ENCODE data around the gene MORN3. TPM values are rescaled to one million over a fixed set of nuclear protein-coding genes. Genes with fewer than 3 reads are reported as not detected.
"Not testable (repeated sequence)": the region's sequence is repeated elsewhere in the genome, so short reads cannot be mapped to it uniquely, and the experiment has no call there.

The MORN3 gene, protein sequence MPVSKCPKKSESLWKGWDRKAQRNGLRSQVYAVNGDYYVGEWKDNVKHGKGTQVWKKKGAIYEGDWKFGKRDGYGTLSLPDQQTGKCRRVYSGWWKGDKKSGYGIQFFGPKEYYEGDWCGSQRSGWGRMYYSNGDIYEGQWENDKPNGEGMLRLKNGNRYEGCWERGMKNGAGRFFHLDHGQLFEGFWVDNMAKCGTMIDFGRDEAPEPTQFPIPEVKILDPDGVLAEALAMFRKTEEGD
- 0.23 TPM in 1 of 2 replicates, not detected in the other for total RNA-seq (2014; rRNA removed; shearing (Covaris generic))

- DNase-seq (ENCODE audit: low spot score), result no peak
These were observed at the start of gene MORN3 for GRCh38 chr12:121669521-121669900. Gene MORN3 (minus strand): TSS chr12:121669654. CDS start chr12:121669483, 171 bp downstream.

GRCh38 chr12:121718653-121719239 is 49.3 kb upstream of the MORN3 start:
- DNase-seq (ENCODE audit: low spot score), result no peak

DNA sequence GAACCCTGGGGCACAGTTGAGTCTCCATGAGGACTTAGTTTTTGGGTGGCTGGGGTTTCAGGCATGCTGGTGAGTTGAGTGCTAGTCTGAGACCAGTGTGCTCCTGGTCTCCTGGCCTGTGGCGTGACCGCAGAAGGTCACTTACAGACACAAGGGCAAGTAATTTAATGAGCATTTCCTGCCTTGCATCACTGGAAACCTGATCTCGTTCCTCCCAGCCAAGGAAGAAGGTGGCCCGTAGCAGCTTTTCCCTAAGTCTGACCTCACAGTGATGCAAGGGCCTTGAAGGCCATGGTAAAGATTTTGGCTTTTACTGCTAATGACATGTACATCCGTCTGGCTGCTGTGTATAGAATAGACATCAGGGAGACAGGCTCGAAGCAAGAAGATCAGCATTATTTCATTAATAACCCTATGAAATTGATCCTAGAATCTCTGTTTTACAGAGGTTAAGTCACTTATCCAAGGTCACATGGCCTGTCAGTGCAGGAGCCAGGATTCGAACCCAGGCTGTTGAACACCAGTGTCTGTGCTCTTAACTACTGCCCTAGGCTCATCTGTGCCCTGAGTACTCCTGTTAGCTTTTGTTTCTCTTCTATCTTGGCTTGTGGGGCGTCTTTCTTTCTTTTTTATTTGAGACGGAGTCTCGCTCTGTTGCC is 47.7 kb upstream of the MORN3 start:
- DNase-seq (ENCODE audit: low spot score), result peak; percentile 91

DNA sequence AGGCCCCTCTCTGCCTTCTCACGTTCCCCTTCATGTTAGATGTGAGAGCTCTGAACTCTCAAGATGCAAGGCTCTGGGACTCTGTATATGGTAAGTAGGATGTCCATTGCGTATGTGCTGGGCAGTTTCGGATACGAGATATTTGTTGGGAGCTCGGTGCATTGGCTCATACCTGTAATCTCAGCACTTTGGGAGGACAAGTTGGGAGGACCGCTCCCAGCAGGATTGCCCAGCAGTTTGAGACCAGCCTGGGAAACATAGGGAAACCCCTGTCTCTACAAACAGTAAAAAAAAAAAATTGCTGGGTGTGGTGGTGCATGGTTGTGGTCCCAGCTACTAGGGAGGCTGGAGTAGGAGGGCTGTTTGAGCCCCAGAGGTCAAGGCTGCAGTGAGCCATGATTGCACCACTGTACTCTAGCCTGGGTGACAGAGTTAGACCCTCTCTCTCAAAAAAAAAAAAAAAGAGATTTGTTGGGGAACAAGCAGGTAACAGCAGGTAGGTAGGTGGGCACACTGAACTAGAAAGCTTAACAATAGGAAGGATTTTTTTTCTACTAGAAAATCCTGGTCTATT is 46.5 kb upstream of the MORN3 start:
- DNase-seq (ENCODE audit: low spot score), result no peak

DNA sequence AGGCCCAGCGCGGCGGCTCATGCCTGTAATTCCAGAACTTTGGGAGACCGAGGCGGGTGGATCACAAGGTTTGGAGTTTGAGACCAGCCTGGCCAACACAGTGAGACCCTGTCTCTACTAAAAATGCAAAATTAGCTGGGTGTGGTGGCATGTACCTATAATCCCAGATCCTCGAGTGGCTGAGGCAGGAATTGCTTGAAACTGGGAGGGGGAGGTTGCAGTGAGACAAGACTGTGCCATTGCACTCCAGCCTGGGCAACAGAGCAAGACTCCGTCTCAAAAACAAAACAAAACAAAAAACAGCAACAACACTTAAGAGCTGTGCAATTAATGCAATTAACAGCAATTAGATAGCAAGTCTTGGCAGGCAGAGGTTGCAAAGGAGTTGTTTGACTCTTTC is 45.6 kb upstream of the MORN3 start:
- not testable (repeated sequence) for DNase-seq (ENCODE audit: low spot score)

DNA sequence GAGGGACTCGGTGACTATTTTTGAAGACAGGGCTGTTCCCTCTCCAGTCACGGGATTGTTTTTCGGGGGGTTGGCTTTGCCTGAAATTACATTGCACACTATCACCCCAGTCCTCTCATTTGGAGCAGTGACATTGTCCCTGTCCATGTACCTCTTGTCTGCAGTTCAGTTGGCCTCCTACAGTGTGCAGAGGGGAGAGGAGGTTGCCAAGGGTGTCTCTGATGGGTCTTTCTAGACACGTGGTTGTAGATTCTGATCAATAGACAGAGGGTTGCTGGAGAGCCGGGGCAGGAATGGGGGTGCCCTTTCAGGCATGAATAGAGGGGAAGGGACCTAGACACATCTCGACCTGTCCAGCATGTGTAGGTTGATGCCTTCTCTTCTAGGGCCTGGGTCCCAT is 44.3 kb upstream of the MORN3 start:
- no peak for DNase-seq (ENCODE audit: low spot score)

DNA sequence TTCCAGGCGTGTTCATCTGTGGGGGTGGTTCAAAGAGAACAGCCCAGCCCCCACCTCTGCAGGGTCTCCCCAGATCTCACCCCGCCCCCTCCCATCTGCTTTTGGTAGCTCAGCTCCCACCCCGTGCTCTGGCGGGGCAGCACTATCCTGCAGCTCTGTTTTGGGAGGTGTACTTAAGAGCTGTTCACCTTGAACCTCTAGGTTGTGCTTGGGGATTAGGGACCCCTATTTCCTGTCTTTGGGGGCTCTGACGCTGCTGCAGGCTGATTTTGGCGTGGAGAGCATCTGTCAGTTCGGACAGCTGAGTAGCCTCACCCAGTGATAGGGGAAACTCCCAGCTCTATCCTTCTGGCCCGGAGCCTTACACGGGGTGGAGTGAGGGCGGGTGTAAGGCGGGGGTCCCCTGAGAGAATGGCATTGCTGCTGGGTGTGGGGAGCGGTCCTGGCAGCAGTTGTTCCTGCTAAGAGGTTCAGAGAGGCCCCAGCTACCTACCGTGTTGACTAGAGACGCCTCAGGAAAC is 43.9 kb upstream of the MORN3 start:
- no peak for DNase-seq (ENCODE audit: low spot score)

GRCh38 chr12:121712461-121713256 is 43.2 kb upstream of the MORN3 start, which contains the start of gene TMEM120B:
Gene TMEM120B (plus strand): TSS chr12:121712752. CDS start chr12:121712896, 144 bp downstream.
- peak; percentile 21 for DNase-seq (ENCODE audit: low spot score)

DNA sequence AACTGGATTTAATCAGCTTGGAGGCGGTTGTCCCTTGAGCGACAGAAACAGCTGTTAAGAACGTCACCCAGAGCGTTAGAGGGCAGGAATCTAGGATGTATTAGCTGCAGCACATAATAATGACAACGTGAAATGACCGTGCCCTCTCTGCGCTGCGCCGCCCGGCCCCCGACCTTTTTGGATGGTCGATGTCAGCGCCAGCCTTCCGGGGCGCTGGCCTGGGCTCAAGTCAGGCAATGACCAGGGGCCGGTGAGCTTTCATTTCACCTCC is 42.7 kb upstream of the MORN3 start:
- no peak for DNase-seq (ENCODE audit: low spot score)

GRCh38 chr12:121711361-121712189 is 42.1 kb upstream of the MORN3 start:
- DNase-seq (ENCODE audit: low spot score), result no peak

DNA sequence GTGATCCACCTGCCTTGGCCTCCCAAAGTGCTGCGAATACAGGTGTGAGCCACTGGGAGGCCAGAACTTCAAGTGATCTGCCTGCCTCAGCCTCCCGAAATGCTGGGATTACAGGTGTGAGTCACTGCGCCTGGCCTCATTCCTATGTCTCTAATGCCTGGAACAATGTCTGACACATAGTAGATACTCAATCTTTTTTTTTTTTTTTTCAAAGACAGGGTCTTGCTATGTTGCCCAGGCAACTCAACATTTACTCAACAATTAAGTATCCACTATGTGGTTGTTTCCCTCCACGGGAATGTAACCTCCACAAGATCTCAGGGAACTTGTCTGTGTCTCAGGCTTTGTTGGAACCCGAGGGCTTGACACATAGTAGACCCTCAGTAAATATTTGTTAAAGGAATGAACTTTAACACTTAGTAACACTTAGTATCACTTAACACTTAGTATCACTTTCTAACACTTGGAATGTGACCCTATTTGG is 40.1 kb upstream of the MORN3 start:
- no peak for DNase-seq (ENCODE audit: low spot score)

GRCh38 chr12:121709064-121709424 is 39.6 kb upstream of the MORN3 start:
- not testable (repeated sequence) for DNase-seq (ENCODE audit: low spot score)

DNA sequence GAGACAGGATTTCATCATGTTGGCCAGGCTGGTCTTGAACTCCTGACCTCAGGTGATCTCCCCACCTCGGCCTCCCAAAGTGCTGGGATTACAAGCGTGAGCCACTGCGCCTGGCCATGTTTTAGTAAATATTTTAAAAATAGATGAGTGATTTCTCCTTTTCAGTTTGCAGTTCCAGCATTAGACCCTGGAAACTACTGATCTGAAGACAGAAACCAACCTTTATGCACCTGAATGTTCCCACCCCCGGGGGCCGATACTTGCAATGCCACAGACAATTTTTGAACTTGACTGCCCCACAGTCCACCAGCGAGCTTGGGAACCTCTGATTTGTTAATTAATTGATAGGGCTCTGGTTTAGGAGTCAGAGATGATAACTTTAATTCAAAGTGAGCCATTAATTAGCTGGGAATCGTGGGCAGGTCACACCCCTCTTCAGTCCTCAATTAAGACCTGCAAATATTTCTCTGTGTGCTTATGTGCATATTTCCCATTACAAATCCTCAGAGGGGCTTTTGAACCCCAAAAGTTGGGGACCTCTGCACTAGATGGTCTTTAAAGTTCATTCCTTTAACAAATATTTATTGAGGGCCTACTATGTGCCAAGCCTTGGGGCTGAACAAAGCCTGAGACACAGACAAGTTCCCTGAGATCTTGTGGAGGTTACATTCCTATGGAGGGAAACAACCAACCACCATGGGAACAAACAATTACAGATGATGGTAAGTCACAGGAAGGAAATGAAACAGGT is 39.0 kb upstream of the MORN3 start:
- no peak for DNase-seq (ENCODE audit: low spot score)

GRCh38 chr12:121705514-121705913 is 36.1 kb upstream of the MORN3 start:
- no peak for DNase-seq (ENCODE audit: low spot score)

GRCh38 chr12:121702944-121703343 is 33.5 kb upstream of the MORN3 start:
- DNase-seq (ENCODE audit: low spot score), result no peak

DNA sequence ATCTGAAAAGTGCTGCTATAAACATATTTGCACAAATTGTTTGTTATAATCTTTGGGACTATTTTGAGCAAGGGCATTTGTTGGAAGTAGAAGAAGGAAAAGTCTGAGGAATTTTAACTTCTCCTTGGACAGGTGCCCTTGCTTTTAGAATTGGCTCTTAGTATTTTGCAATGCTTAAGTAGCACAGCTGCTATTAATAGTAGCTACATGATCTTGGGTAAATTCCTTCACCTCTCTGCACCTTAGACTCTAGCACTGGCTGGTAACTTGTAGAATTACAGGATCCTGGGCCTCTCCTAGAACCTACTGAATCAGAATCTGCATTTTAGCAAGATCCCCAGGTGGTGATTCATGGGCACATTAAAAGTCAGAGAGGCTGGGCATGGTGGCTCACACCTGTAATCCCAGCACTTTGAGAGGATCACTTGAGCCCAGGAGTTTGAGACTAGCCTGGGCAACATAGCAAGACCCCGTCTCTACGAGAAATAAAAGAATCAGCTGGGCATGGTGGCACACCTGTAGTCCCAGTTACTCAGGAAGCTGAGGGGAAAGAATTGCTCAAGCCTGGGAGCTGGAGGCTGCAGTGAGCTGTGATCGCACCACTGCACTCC is 32.3 kb upstream of the MORN3 start:
- no peak for DNase-seq (ENCODE audit: low spot score)

DNA sequence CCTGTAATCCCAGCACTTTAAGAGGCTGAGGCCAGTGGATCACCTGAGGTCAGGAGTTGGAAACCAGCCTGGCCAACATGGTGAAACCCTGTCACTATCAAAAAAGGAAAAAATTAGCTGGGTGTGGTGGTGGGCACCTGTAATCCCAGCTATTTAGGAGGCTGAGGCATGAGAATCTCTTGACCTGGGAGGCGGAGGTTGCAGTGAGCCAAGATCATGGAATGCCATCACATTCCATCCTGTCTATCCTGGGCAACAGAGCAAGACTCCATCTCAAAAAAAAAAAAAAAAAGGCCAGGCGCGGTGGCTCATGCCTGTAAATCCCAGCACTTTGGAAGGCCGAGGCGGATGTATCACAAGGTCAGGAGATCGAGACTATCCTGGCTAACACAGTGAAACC is 28.4 kb upstream of the MORN3 start:
- not testable (repeated sequence) for DNase-seq (ENCODE audit: low spot score)

DNA sequence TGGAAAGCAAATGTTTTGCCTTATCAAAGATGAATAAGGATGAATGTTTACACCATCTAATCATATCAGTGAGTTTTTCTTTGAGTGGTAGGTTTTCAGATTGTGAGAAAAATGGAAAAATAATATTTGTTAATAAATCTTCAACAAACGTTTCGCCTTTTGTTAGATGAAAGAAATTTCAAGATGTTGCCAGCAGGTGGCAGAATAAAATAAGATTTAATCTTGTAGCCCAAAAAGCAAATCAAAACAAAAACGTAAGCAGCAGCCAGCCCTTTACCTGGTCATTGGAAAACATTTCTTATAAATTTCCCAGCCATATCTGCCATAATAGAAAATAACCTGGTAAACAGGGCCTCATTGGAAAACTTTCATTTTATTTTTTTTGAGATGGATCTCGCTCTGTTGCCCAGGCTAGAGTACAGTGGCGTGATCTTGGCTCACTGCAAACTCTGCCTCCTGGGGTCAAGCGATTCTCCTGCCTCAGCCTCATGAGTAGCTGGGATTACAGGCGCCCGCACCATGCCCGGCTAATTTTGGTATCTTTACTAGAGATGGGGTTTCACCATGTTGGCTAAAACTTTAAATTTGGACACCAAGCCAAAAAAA is 27.7 kb upstream of the MORN3 start:
- DNase-seq (ENCODE audit: low spot score), result no peak

- no peak for DNase-seq (ENCODE audit: low spot score)
These were observed 23.8 kb upstream of the MORN3 start for GRCh38 chr12:121693155-121693687.

All from H4 (cell line).